ENCODE data around the gene KIFBP.
A peak's percentile ranks its signal among the peaks of the same experiment; 100 is the strongest.
"Not testable (repeated sequence)": the region's sequence is repeated elsewhere in the genome, so short reads cannot be mapped to it uniquely, and the experiment has no call there.

Gene KIFBP, protein sequence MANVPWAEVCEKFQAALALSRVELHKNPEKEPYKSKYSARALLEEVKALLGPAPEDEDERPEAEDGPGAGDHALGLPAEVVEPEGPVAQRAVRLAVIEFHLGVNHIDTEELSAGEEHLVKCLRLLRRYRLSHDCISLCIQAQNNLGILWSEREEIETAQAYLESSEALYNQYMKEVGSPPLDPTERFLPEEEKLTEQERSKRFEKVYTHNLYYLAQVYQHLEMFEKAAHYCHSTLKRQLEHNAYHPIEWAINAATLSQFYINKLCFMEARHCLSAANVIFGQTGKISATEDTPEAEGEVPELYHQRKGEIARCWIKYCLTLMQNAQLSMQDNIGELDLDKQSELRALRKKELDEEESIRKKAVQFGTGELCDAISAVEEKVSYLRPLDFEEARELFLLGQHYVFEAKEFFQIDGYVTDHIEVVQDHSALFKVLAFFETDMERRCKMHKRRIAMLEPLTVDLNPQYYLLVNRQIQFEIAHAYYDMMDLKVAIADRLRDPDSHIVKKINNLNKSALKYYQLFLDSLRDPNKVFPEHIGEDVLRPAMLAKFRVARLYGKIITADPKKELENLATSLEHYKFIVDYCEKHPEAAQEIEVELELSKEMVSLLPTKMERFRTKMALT

DNA sequence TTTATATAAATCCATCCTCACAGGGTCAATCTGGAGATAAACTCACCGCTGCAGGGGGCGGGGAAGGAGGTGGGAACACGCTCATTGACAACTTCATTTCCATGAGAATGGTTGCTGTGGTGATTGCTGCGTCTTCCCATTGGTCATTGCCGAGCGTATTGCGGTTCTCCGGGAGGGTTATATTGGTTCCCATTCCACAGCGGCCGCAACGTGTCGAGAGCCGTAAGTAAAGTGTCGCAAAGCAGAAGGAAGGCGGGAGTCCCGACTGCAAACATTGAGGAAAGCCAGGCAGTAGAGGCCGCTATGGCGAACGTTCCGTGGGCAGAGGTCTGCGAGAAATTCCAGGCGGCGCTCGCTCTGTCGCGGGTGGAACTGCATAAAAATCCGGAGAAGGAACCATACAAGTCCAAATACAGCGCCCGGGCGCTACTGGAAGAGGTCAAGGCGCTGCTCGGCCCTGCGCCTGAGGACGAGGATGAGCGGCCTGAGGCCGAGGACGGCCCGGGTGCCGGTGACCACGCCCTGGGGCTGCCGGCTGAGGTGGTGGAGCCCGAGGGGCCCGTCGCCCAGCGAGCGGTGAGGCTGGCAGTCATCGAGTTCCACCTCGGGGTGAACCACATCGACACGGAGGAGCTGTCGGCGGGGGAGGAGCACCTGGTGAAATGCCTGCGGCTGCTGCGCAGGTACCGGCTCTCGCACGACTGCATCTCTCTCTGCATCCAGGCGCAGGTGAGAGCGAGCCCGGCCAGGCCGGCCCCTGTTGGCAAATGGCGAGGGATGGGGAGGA, at the start of gene KIFBP:
KIFBP (plus strand) TSS at position 274 of the 787 bp plus-strand sequence; CDS start at position 304, 30 bp downstream.
- peak; percentile 92 for DNase-seq

DNA sequence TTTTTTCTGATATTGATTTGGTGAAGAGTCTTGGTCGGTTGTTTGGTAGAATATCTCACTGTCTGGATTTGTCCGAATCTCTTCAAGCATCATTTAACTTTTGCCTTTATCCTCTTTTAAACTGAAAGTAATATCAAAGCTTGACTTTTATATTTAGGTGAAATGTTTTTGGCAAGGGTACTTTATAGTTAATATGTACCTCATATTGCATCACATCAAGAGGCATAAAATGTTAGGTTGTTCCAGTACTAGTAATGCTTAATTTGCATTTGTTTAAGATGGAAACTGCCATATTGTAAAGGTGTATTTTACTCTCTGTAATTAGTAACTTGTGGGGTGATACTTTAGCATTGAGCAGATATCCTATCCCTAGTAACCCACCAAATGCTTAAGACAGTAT, 49.7 kb upstream of the KIFBP start:
- DNase-seq: no peak

- DNase-seq: not testable (repeated sequence)
Measured at GRCh38 chr10:68940917-68941316, 47.7 kb upstream of the KIFBP start.

DNA sequence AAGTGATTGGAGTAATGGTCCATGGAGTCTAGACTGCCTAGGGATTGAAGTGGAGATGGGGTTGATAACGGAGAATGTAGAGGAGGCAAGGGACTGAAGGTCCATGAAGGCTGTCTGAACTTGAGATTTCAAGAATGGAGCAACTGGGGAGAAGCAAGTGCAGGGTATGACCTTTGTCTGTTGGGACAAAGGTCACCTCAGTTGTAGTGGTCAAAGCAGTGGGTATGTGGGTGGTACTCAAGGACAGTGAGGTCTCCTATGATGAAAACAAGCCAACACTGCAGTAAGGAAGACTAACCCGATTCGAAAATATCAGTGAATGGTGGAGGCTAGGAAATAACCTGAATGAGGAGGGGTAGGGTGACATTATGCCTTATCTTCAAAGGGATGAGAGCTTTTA, 38.0 kb upstream of the KIFBP start:
- DNase-seq: no peak

- DNase-seq: no peak
Measured at GRCh38 chr10:68954904-68955303, 33.7 kb upstream of the KIFBP start.

GRCh38 chr10:68955355-68955831, 33.2 kb upstream of the KIFBP start:
- DNase-seq: no peak

DNA sequence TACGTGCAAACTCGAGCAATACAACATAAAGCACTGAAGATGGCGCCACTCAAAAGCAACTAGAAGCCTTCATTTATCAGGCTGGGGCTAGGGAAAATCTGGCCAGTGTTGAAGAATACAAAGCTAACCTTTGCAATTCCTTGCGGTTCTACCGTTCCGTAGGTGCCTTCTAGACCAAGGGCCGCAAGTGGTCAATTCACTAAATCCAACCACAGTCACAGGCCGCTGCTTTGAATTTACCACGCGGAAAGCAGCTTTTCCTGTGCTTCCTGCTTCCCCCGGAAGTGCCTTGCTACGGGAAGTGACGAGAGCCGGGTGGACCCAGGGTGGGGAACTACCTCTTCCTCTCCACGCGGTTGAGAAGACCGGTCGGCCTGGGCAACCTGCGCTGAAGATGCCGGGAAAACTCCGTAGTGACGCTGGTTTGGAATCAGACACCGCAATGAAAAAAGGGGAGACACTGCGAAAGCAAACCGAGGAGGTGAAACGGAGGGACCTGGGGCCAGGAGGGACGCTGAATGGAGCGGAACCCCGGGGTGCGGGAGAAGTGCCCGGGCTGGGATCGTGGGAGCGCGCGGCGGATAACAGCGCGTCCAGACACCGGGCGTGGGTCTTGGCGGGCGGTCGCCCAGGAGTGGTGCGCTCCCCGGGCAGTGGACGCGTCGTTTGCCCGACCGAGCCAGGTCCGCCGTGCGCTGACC, 32.6 kb upstream of the KIFBP start, which contains the start of gene DDX21:
DDX21 (plus strand) TSS at position 339 of the 701 bp plus-strand sequence; CDS start at position 395, 56 bp downstream.
- DNase-seq: peak; percentile 99

GRCh38 chr10:68957284-68957615, 31.4 kb upstream of the KIFBP start:
- DNase-seq: no peak

GRCh38 chr10:68957654-68958053, 30.9 kb upstream of the KIFBP start:
- no peak for DNase-seq

GRCh38 chr10:68959695-68960527, 28.7 kb upstream of the KIFBP start:
- no peak for DNase-seq

DNA sequence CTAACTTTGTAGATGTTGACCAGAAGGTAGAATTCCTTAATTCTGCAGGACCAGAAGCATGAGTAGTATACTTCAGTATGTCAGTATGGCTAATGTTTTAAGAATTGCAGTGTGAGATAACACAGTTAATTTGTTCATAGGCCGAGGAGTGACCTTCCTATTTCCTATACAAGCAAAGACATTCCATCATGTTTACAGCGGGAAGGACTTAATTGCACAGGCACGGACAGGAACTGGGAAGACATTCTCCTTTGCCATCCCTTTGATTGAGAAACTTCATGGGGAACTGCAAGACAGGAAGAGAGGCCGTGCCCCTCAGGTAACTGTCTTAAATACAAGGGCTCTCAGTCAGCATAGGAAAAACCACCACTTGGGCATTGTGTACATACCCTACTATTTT, 25.5 kb upstream of the KIFBP start:
- DNase-seq: no peak

DNA sequence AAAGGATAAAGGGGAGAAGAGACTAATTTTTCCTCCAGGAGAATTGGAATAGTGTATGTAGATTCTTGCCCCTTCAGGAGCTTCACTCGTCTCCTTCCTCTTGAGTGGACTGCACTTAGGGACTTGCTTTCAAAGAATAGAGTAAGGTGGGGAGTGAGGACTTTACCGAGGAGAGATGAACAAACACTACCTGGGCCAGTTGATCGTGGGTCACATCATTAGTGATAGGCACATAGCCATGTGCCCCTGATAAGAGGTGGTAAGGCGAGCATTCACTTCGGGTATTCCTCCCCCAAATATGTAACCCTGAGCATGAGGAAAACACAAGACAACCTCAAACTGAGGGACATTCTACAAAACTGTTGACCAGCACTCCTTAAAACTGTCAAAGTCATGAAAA, 14.6 kb upstream of the KIFBP start:
- no peak for DNase-seq

- not testable (repeated sequence) for DNase-seq
Measured at GRCh38 chr10:68975936-68976473, 12.6 kb upstream of the KIFBP start.

DNA sequence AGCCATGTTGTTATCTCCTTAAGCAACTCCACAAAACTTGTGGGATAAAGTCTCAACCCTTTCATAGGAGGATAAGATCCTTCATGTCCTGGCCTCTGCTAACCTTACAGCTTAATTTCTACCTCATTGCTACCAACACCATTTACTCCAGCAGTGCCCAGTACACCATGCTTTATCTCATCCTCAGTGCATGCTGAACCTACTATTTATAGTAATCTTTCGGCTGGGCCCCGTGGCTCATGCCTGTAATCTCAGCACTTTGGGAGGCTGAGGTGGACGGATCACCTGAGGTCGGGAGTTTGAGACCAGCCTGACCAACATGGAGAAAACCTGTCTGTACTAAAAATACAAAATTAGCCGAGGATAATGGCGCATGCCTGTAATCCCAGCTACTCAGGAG, 8.9 kb upstream of the KIFBP start:
- not testable (repeated sequence) for DNase-seq

DNA sequence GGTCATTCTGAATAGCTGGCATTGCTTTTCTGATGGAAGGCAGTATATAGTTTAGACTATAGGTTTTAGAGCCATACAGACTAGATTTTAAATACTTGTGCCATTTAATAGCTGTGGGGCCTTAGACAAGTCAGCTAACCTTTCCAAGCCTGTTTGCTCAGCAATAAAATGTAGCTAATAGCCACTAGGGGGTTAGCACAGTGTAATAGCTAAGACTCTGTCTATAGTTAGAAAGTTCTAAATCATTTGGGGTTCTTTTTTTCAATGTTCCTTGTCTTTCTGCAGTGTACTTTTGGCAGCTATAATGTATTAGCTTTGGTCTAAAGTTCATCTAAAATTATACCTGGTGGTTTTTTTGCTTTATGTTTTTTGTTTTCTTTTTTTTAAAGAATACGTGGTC, 7.5 kb upstream of the KIFBP start:
- DNase-seq: no peak

DNA sequence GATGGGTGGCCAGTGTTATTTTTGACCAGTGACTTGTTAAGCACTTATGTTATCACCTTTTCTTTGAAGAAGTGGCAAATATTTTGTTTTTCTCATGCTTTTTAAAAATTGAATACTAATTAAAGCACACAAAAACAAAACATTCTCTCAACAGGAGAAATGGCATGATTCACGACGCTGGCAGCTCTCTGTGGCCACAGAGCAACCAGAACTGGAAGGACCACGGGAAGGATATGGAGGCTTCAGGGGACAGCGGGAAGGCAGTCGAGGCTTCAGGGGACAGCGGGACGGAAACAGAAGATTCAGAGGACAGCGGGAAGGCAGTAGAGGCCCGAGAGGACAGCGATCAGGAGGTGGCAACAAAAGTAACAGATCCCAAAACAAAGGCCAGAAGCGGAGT, 6.2 kb upstream of the KIFBP start:
- DNase-seq: no peak

DNA sequence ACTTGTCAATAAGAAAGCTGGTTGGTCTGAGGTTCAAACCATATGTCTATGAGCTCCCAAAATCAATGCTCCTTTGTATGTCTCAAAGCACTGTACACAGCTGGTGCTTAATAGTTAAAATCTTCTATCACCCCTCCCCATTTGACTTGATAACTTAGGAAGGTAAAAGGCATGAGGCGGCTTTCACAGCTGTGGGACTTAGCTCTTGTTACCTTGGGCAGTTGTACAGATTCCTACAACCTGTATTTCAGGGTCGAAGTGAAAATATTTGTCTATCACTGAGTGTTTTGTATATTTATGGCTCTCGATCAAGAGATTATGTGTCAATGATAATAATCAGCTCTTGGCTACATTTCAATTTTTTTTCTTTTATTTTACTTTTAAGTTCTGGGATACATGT, 992 bp upstream of the KIFBP start:
- DNase-seq: no peak

GRCh38 chr10:68989317-68989990, 851 bp downstream of the KIFBP start:
- DNase-seq: no peak

DNA sequence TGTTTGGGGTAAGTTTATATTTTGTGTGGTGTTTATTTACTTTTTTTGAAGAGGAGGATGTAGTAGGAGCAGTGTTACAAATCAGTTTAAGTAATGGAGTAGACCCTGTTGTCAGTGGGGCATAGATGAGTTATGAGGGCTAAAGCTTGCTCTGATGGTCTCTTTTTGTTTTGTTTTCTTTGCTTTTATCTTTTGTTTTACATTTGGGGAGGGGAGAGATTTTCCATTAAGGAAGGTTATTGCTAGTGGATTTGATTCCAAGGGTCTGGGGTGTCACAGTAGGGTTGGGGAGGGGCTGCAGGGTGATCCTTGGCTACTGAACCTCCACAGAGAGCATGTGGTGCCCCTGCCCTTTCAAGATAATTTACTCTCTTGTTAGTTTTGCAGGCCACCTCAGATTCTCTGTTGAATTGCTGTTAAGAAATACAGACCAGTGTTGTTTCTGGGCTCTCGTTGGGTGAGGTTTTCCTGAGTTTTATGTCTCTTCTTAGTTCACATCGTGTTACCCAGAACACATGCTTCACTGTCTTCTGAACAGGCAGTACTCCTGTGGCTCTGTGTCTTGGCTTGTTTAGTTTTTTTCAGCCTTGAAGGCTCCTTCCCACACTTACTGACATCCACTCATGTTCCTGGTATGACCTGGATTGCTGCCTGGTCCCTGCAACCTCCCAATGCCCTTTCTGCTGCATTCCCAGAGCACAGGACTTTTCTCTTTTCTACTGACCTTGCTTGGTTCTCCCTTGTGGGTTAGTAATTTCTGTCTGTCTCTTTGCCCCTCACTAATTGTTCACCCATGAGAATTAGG, 4.2 kb downstream of the KIFBP start:
- DNase-seq: no peak

DNA sequence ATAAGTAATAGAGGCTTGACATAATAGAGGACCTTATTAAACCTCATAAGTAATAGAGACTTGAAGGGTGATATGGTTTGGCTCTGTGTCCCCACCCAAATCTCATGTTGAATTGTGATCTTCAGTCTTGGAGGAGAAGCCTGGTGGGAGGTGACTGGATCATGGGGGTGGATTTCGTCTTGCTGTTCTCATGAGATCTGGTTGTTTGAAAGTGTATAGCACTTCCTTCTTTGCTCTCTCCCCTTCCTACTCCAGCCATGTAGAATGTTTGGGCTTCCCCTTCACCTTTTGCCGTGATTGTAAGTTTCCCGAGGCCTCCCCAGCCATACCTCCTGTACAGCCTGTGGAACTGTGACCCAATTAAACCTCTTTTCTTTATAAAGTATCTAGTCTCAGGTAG, 8.6 kb downstream of the KIFBP start:
- no peak for DNase-seq

Data from KG1 (cell line).